AG04450 (cell line): ENCODE data around the gene SH3BP5. TPM values are rescaled to one million over a fixed set of nuclear protein-coding genes. Genes with fewer than 3 reads are reported as not detected.
"Not testable (repeated sequence)": the region's sequence is repeated elsewhere in the genome, so short reads cannot be mapped to it uniquely, and the experiment has no call there.

Experiments
- CTCF ChIA-PET: fragments of 300-600, 350-600 bp; formaldehyde crosslinking; extraction: SDS; loops from one replicate; lab custom pipeline; 2022; ENCODE audit warnings: antibody characterized with exemption, inconsistent platforms; lab: Charles Lee
- POLR2A ChIA-PET: fragments of 350-600 bp; formaldehyde crosslinking; extraction: SDS; loops from one replicate; lab custom pipeline; 2021; ENCODE audit warnings: antibody characterized with exemption, inconsistent platforms; lab: Yijun Ruan, JAX
- DNase-seq: peaks from one replicate; pipeline ENCODE4 v3.0.0-alpha.2; 2011; ENCODE audit warnings: low read depth, low spot score
- H3K27ac ChIP-seq: one replicate; pipeline ENCODE4 v1.5.1; 2012; ENCODE audit warnings: low read depth, low read length, control low read depth
- H3K27me3 ChIP-seq: one replicate; pipeline ENCODE4 v1.6.0; 2012; ENCODE audit warnings: low read length; ENCODE audit not compliant: control insufficient read depth, insufficient read depth
- H3K4me3 ChIP-seq: 2 replicates; pipeline ENCODE4 v1.5.1; 2011; ENCODE audit warnings: mild to moderate bottlenecking, low read depth, low read length, control low read depth
- H3K9me3 ChIP-seq: 2 replicates; pipeline ENCODE4 v1.5.1; 2012; ENCODE audit warnings: low read length; ENCODE audit not compliant: control insufficient read depth, insufficient read depth
- polyA plus RNA-seq: library from polyadenylated mRNA; depleted of rRNA; stranded (reverse); fragments of >200 nt; gene quantifications from 2 replicates; pipeline ENCODE4 v1.2.3, GENCODE V29; 2011
- TF ChIP-seq, protein P1 (sequence below): IDR thresholded peaks from 2 replicates; pipeline ENCODE4 v1.5.1; 2011; ENCODE audit warnings: low read depth, low read length, control low read depth, inconsistent platforms

Gene SH3BP5
- polyA plus RNA-seq, 1 experiment, result 16.6 TPM

DNA sequence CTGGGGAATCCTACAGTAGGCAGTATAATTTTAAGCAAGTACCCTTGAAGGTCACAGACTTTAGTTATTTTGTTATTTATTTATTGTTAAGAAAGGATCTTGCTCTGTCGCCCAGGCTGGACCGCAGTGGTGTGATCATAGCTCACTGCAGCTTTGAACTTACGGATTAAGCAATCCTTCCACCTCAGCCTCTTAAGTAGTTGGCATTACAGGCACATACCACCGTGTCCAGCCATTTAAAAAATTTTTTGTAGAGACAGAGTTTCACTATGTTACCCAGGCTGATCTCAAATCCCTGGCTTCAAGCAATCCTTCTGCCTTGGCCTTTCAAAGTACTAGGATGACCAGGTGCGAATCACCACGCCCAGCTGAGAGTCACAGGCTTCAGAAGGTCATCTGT is 22.1 kb upstream of the SH3BP5 start:
- POLR2A ChIA-PET, result interaction anchor here (0.8 kb wide), 1 partner anchor 22 kb away, joined by 3 read pairs; the partner anchor contains the start of gene SH3BP5
- peaks cover 8% of the 10 kb centered on the region for H3K9me3 ChIP-seq
- H3K4me3 ChIP-seq, result no peak overlapping the region
- peaks cover 4% of the 10 kb centered on the region for H3K27me3 ChIP-seq
- TF ChIP-seq, protein P1, sequence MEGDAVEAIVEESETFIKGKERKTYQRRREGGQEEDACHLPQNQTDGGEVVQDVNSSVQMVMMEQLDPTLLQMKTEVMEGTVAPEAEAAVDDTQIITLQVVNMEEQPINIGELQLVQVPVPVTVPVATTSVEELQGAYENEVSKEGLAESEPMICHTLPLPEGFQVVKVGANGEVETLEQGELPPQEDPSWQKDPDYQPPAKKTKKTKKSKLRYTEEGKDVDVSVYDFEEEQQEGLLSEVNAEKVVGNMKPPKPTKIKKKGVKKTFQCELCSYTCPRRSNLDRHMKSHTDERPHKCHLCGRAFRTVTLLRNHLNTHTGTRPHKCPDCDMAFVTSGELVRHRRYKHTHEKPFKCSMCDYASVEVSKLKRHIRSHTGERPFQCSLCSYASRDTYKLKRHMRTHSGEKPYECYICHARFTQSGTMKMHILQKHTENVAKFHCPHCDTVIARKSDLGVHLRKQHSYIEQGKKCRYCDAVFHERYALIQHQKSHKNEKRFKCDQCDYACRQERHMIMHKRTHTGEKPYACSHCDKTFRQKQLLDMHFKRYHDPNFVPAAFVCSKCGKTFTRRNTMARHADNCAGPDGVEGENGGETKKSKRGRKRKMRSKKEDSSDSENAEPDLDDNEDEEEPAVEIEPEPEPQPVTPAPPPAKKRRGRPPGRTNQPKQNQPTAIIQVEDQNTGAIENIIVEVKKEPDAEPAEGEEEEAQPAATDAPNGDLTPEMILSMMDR, result no peak
- DNase-seq, result no peak
- no peak overlapping the region for H3K27ac ChIP-seq
- CTCF ChIA-PET, result interaction anchor here (1.7 to 2.1 kb wide), 2 partner anchors 22 to 86 kb away, joined by 9 to 11 read pairs; partner anchors contain the start of gene SH3BP5

DNA sequence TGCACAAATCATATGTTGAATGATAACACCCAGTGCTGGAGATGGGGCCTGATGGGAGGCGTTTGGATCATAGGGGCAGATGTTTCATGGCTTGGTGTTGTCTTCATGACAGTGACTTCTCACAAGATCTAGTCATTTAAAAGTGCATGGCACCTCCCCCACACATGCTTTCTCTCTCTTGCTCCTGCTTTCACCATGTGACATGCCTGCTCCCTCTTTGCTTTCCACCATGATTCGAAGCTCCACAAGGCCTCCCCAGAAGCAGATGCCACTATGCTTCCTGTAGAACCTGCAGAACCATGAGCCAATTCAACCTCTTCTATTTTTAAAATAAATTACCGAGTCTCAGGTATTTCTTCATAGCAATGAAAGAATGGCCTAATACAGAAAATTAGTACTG is 17.8 kb upstream of the SH3BP5 start:
- POLR2A ChIA-PET, result no interaction called here
- Histone ChIP-seq H3K27ac (no peak overlapping the region), H3K9me3 (peaks cover 8% of the 10 kb centered on the region), H3K4me3 (no peak overlapping the region), H3K27me3 (peaks cover 8% of the 10 kb centered on the region)
- DNase-seq, result no peak
- TF ChIP-seq, protein P1, result no peak
- CTCF ChIA-PET, result interaction anchor here (1.1 kb wide), 1 partner anchor 18 kb away, joined by 4 read pairs; the partner anchor contains the start of gene SH3BP5

DNA sequence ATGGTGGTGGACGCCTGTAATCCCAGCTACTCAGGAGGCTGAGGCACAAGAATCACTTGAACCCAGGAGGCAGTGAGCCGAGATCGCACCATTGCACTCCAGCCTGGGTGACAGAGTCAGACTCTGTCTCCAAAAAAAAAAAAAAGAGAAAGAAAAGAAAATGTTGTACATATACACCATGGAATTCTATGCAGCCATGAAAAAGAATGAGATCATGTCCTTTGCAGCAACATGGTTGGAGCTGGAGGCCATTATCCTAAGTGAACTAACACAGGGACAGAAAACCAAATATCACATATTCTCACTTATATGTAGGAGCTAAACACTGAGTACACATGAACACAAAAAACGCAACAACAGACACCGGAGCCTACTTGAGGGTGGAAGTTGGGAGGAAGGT is 17.1 kb upstream of the SH3BP5 start:
- CTCF ChIA-PET, result interaction anchor here (1.1 kb wide), 1 partner anchor 17 kb away, joined by 4 read pairs; the partner anchor contains the start of gene SH3BP5
- H3K9me3 ChIP-seq, DNase-seq, H3K4me3 ChIP-seq, POLR2A ChIA-PET, H3K27ac ChIP-seq: not testable (repeated sequence)
- H3K27me3 ChIP-seq, result peaks cover 12% of the 10 kb centered on the region

DNA sequence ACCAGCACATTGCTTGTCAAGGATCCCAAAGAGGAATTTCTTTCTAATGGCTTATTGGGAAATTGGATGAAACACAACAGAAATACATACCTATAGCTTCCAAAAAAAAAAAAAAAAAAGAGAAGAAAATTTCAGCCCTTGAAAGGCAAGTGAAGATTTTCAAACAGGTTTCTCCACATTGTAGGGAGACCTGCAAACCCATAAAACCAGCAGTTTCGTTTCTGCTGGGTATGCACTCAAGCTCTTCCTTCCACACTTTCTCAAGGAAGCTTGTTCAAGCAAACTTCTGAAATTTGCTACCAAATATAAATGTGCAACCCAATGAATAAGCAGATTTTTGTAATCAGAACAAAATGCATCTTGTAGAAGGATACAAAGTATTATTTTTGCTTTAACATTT is 15.9 kb upstream of the SH3BP5 start:
- TF ChIP-seq, protein P1, result no peak
- POLR2A ChIA-PET, result no interaction called here
- Histone ChIP-seq H3K4me3 (no peak overlapping the region), H3K27me3 (peaks cover 16% of the 10 kb centered on the region), H3K9me3 (peaks cover 8% of the 10 kb centered on the region), H3K27ac (no peak overlapping the region)
- CTCF ChIA-PET, result interaction anchor here (0.6 to 1.2 kb wide), 3 partner anchors 57 to 367 kb away, joined by 3 to 6 read pairs (median 6); no protein-coding TSS in a partner anchor
- DNase-seq, result no peak

DNA sequence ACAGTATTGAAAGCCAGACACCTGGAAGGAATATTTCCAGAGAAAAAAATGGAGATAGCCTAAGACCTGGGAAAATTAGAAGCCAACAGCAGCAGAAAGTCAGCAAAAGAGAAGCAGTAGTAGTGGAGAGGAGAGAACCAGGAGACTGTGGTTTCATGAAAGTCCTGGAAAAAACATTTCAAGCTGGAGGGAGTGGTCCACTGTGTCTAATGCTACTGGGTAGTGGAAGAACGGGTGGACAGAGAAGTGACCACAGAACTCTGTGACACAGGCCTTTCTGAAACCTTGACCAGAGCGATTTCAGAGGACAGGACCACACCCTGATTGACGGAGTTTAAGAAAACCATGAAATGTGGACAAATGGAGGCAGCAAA is 15.3 kb upstream of the SH3BP5 start:
- ChIA-PET POLR2A (no interaction called here), CTCF (interaction anchor here (0.6 to 4.0 kb wide), 4 partner anchors 14 to 367 kb away, joined by 3 to 18 read pairs (median 6); partner anchors contain the start of gene SH3BP5)
- Histone ChIP-seq H3K27me3 (peaks cover 22% of the 10 kb centered on the region), H3K4me3 (no peak overlapping the region), H3K9me3 (peaks cover 8% of the 10 kb centered on the region), H3K27ac (no peak overlapping the region)
- no peak for DNase-seq
- TF ChIP-seq, protein P1, result no peak
